Inferior parietal cortex (tissue), 1 donor: ENCODE results near the gene DIP2C.

Source experiments
- DNase-seq: peaks from one replicate; pipeline ENCODE4 v3.0.0-alpha.2; 2016; ENCODE audit errors: extremely low spot score

Gene DIP2C

GRCh38 chr10:627032-627992 lies 62.2 kb downstream of the DIP2C start:
- no peak for DNase-seq

GRCh38 chr10:625751-626711 lies 63.4 kb downstream of the DIP2C start:
- no peak for DNase-seq

- no peak for DNase-seq
Observed at GRCh38 chr10:625333-625696, 64.2 kb downstream of the DIP2C start.

DNA sequence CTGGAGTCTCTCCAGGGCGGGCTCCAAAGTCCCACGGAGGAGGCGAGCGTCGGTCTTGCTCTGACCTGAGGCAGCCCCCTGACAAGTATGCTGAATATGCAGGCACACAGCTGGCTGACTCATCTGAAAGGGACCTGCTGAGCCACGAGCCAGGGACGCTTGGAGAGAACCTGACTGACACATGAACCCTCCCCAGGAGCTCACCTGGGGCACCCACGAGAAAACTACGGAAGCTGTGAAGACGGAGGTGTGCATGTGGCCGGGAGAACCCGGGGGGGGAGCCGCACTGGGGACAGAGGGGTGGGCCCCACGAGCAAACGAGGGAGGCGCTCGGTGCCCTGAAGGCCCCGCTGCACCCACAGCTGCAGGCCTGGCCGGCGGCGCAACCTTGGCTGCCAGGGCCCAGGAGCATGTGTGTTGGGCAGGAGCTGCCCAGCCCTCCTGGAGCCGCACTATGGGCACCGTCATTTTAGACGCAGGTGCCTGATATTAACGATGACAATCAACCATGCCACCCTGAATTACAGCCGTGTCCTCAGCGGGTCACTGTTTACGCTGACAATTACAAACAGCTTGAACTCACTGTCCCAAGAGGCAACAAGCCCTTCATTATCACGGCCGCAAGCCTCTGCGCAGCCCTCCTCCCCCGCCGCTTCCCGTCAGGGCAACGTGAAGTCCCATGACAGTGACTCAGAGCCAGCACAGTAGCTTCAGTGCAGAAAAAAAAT lies 64.7 kb downstream of the DIP2C start:
- peak; percentile 95 for DNase-seq

- DNase-seq = no peak
Observed at GRCh38 chr10:624312-624604, 65.2 kb downstream of the DIP2C start.

GRCh38 chr10:623477-624311 lies 65.8 kb downstream of the DIP2C start:
- DNase-seq = no peak

GRCh38 chr10:623014-623413 lies 66.5 kb downstream of the DIP2C start:
- no peak for DNase-seq

DNA sequence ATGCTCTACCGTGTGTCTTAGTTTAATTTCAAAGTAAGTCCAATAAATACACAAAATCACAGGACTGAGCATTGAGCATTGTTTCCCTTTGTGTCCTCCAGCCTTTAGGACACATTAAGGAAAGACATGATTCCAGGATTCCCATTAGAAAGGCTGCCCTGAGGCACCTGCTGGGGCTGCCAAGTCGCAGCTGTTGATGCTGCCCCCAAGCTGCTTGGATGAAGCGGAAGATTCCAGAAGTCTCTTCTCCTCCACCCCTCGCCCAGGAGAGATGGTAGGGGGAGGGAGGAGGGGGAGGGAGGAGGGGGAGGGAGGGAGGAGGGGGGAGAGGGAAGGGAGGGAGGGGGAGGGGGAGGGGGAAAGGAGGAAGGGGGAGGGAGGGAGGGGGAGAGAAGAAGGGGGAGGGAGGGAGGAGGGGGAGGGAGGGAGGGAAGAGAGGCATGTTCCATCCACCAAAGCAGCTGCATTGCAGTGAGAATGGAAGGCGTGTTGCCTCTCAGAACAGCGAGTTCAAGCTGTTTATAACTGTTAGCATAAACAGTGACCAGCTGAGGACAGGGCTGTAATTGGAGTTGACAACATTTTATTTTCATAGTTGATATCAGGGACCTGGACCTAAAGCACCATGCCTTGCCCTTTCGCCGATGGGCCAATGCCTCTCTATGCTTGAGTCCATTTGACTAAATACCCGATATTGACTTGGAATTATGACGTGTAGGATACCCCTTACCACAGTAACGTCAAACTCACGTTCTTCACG lies 67.3 kb downstream of the DIP2C start:
- DNase-seq = no peak

DNA sequence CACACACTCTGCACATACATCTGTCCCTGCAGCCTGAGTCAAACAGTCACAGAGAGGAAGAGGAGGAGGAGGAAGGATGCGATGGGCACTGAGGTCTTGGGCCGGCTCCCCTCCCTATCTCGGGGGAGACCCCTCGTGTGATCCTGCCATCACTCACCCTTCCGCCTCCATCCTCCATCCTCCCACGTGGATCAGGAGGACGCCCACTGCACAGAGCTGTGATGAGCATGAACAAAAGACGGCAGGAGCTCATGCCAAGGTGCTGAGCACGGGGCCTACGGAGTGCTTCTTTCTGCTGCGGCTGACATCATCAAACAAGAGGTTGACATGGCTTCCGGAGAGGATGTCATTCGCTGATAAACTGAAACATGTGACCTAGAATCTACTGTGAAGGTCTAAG lies 68.0 kb downstream of the DIP2C start:
- no peak for DNase-seq

DNA sequence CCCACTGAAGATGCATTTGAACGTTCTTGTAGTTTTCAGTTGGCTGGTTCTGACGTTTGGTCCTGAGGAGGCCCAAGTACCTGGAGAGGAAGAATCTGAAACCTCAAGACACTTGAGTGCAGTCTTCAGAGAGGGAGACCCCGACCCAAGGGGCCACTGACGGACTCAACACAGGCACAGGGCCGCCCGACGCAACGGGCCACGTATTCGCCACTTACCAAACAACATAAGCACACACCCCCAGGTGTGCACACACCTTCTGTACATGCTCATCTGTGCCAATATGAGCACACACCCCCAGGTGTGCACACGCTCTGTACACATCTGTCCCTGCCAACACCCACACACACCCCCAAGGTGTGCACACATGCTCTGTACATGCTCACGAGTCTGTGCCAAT lies 68.5 kb downstream of the DIP2C start:
- no peak for DNase-seq

GRCh38 chr10:620417-620816 lies 69.1 kb downstream of the DIP2C start:
- no peak for DNase-seq

DNA sequence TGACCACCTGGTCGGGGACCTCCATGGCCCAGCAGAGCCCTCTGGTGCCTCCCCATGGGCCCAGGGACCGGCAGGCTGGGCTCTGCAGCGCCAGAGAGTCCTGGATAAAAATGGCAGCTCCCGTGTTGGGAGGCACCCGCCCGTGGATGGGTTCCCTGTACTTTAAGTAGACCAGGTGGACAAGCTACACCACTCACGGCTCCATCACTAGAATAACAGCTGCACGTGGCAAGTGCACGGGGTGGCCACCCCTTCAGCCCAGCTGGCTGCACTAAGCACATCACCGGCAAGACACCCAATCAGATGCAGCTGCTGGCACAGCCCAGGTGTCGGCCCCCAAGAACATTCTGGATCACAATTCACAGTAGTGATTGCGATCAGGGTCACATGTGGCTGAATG lies 69.8 kb downstream of the DIP2C start:
- no peak for DNase-seq

DNA sequence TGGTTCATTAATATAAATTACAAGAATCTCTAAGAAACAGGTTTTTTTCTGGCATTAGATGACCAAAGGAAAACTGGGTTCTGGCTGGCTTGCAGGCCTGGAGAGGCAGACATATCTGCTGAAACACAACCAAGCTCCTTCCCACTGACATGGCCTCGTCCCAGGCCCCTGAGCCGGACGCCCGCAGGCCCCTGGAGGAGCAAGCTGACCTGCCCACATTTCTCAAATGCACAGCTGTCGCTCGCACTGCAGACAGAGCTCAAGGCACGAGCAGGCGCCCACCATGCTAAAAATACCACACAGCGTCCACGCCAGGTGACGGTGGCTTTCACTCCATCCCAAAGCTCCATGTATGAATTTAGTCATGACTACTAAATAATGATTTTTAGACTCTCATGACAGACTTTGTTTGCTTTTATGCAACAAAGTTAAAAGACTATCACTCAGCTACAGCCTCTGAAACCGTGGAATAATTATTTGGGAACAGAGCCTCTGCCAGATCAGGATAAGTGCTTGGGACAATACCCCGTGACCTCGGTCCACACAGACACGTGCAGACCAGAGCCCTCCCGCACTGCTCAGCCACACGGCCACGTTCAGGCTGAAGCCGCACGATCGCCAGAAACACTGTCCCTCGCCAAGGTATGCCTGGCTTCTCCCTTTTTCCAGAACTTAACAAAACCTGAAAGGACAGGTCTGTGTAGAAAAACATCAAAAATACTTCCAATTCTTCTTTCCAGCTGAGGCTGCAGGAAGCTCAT lies 71.1 kb downstream of the DIP2C start:
- DNase-seq = no peak

- no peak for DNase-seq
Observed at GRCh38 chr10:617471-617870, 72.0 kb downstream of the DIP2C start.

DNA sequence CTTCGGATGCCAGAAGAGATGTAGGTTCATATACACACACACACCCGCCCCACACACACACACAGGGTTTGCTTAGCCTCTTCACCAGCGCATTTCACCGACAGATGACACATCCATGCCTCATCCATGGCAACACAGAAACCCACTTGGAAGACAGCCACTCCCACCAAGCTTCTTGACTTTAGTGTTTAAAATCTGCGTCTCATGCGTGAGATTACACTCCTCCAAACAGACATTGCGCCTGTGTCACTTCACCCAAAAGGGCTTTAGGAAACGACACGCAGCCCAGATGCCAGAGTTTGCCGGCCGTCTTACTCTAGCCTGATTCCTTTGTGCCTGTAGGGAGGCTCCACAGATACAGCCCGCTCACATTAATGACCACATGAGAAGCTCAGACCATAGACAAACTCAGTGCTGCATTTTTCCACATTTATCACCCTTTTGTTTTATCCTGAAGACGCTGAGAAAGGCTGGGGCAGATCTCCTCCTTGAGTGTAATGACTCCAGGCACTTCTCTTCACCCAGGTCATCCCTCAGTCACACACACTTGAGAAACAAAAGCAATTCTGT lies 73.8 kb downstream of the DIP2C start:
- no peak for DNase-seq

GRCh38 chr10:614790-615582 lies 74.5 kb downstream of the DIP2C start:
- DNase-seq = peak; percentile 77

DNA sequence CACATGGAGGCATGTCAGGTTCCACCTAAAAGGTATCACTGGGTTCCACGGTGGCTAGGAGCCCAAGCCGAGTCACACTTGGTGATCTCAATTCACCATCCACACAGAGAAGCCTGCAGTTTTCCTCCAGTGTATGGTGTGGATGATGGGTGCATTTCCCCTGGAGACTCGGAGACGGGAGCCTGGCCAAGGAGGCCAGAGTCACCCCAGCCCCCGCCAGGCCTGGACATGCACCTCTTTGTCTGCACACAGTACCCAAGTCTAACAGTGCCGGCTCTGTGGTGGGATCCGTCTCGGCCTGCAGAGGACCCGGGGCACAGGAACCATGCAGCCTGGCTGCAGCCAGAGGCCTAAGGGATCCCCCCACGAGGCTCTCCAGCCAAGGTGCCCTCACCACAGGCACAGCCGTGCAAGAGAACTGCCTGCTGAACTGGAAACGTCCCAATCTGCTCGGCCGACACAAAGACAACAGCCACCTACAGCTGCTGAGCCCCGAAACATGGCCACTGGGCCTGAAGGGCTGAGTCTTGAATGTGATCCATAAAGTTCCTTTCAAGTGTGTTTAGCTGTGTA lies 75.2 kb downstream of the DIP2C start:
- DNase-seq = no peak
